Measurements from ENCODE around the gene SYNE2. TPM values are rescaled to one million over a fixed set of nuclear protein-coding genes. Genes with fewer than 3 reads are reported as not detected.
"Not testable (repeated sequence)": the region's sequence is repeated elsewhere in the genome, so short reads cannot be mapped to it uniquely, and the experiment has no call there.

SYNE2 gene
- total RNA-seq, 1 donor from 2014 or later: 93.6 TPM

DNA sequence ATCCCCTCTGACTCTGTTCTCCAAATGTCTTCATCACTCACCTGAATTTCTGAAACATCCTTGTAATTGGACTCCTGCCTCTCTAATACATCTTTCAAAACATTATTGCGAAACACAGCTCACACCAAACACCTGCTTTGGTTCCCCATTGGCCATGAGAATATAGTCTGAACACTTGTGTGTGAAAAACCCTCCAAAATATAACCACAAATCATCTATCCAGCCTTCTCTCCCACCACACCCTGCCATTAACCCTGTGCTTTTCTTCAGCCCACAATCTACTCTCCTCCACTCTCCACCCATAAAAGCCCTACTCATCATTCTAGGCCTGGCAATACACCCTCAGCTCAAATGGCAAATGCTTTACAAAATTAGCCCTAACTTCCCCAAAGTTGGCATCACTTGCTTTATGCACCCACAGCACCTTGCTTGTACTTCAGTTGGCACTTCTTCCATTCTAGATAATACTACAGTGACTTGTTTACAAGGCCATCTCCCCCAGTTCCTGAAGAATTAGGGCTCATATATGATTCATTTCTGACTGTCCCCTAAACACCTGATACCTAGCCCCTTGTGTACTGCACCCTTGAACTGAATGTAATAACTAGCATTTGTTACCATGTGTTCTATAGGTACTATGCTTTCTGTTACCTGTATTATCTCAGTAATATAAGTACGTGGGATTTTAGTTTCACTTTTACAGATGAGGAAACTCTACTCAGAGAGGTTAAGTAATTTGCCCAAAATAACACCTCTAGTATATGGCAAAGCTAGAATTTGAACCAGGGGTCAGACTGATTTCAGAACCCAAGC, 17.3 kb downstream of the SYNE2 start:
- DNase-seq: not testable (repeated sequence)

DNA sequence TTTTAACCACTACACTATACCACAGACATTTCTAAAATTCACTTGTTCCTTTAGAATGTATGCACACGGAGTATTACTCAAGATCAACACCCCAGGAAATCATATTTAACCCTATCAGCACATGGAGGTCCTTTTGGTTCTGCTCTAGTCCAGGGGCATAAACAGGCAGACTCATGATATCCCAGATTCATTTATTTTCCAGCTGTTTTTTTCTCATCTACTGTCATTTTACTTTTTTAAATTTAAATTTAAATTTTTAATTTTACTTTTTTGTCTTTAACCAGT, 17.9 kb downstream of the SYNE2 start:
- DNase-seq: not testable (repeated sequence)

DNA sequence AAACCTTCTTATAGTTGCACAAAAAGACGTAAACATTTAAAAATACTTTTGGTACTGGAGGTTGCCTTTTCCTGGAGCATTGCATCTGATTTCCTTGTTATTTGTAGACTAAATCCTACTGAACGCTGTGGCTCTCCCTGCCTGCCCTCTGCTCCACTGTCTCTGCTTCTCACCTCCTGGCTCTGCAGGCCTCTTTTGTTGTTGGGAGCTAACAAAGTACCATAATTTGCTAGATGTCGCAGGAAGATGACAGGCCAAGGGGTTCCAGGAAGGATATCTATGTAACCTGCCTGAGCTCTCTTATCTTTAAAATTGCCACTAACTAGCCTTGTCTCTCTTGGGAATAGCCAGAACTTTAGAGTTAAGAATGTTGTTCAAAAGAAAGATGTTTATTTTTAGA, 21.4 kb downstream of the SYNE2 start:
- DNase-seq: peak; percentile 44

DNA sequence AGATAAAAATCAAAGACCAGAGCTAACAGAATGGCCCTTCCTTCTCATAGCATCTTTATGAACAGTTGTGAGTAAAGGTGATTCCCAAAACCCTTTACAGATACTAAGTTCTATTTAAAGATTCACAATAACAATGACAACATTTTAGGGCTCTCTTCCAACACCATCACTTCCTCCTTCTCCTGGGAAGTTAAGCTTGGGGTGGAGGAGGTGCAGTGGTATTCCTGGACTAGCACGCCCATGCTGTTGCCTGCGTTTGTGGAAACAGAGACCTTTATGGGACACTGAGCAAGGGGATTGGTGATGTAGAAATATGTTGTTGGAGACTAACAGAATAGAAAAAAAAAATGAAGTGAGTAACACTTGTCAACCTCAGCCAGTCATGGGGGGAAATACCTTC, 22.5 kb downstream of the SYNE2 start:
- peak; percentile 94 for DNase-seq

DNA sequence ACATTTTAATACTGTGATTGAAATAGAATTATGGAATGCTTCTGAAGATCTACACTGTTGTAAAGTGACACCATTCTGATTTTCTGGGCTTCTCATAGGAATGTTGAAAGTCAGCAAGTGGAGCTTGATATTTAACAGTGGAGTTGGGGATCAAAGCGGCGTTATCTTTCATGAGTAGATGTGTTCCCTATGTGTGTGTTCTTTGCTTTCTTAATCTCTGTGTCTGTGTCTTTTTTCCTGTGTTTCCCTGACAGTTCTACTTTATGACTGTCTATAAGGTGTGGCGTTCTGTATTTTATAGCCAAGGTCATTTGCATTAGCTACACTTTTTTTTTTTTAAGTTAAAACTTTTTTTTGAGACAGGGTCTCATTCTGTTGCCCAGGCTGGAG, 24.7 kb downstream of the SYNE2 start:
- no peak for DNase-seq

DNA sequence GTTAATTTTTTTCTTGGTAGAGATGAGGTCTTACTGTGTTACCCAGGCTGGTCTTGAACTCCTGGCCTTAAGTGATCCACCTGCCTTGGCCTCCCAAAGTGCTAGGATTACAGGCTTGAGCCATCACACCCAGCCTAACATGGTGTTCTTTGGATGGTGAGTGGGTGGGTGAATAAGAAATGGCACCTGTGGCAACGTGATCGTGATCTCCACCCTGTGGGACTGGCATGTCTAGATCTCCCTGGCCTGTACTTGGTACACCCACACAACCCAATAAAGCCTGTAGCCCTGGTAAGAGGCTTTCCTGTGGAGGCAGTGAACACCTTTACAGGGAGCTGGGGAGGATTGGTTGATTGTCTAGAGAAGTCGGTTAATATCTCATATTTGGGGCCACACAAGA, 25.2 kb downstream of the SYNE2 start:
- no peak for DNase-seq

DNA sequence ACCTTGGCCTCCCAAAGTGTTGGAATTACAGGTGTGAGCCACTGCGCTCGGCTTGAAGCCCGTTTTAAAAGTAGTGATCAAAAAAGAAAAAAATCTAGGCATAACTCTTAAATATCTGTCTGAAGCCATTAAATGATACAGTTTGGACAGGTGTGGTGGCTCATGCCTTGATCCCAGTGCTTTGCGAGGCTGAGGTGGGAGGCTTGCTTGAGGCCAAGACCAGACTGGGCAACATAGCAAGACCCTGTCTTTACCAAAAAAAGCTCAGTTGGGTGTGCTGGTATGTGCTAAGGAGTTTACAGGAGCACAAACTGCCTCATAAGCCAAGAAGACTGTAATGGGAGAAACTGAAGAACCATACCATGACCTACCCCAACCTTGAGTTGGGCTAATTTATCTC, 26.0 kb downstream of the SYNE2 start:
- DNase-seq: no peak

DNA sequence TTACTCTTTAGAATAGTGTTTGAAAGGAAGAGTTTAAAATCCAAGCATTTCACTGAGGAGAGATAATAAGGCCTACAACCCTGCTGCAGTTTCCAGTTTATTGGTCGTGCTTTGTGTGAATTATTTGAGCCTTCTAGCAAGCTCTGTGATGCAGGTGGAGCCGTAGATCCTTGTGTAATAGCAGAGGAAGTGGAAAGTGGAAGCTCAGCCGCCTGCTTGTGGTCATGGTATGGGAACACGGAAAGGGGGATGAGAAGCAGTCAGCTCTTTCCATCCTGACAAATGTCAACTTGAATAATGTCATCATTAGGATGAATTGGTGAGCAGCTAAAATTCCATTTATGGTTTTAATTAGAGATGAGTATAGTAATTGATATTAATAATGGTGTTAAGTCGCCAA, 29.1 kb downstream of the SYNE2 start:
- DNase-seq: no peak

DNA sequence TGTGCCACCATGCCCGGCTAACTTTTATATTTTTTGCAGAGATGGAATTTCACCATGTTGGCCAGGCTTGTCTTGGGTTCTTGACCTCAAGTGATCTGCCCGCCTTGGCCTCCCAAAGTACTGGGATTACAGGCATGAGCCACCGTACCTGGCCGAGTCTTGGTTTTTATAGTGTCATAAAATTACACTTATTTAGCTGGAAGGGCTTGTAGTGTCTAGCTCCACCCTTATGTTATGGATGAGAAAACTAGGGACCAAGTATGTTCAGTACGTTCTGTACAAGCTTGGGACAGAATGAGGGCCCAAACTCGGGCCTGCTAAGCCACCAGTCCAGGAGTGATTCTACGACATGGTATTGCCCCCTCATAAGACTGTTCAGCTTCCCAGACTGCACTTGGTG, 35.1 kb downstream of the SYNE2 start:
- no peak for DNase-seq

DNA sequence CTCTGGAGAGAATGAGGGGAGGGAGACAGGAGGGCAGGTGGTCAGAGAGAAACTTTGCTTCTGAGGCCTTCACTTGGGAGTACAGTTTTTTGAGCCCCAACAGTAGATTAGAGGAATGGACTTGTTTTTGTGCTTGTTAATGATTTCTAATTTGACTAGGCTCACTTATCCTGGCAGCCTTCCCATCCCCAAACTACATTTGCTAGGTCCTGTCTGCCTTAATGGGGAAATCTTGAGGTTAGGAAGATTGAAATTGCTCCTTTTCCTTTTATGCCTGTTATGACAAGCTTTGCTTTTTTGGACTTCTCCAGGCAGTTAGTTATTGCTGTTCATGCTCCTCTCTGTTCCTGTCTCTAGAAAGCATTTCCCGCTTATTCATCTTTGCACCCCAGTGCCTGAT, 37.7 kb downstream of the SYNE2 start:
- DNase-seq: no peak

DNA sequence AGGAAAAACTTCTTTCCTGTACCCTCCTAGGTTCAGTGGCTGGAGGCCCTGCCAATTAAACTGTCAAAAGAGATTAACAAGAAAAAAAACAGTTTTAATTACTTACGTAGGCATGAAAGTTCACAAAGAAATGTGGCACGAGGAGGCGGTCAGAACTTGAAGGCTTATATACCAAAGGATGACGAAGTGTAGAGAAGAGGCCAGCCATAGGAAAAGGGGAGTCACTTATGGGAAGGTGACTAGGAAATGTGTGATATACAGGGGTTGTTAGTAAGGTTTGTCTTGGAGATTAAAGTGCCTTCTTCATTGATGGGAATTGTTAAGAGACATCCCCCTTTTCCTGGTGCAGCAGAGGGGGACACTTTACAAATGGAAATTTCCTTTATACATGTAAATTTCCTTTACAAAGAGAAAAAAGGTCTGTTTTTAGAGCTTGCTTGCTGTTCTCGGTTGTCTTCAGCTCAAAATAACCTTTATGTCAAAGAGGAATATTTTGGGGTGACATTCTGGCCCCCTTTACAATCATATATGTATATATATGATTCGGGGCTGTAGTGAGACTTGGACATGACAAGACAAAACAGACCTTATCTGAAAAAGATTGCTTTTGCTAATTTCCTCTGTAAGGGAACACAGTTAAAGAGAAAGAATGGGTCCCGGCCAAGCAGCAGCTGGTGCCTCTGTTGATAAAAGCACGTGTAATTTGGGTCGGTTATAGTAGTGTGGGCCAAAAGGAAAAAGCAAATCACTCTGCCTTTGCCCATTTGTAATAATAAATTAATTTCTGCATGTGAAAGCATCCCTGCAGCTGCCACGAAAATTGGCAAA, 38.6 kb downstream of the SYNE2 start:
- DNase-seq: peak; percentile 43

DNA sequence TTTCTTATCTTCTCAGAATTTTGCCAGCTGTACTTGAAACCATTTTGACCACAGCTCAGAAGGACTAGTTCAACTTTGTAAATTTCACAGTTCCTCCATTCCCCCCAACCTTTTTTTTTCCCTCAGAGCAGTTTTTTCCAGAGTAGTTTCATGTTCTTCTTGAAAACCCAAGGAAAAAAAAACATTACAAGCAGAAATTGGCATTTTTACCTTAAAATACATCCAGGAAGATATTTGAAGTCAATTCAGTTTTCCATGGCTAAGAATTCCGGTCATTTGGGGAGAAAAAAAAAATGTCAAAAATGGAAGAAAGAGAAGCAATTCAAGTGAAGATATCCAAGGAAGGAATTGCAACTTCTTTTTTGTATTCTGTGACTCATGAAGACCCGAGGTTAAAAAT, 39.5 kb downstream of the SYNE2 start:
- DNase-seq: no peak

DNA sequence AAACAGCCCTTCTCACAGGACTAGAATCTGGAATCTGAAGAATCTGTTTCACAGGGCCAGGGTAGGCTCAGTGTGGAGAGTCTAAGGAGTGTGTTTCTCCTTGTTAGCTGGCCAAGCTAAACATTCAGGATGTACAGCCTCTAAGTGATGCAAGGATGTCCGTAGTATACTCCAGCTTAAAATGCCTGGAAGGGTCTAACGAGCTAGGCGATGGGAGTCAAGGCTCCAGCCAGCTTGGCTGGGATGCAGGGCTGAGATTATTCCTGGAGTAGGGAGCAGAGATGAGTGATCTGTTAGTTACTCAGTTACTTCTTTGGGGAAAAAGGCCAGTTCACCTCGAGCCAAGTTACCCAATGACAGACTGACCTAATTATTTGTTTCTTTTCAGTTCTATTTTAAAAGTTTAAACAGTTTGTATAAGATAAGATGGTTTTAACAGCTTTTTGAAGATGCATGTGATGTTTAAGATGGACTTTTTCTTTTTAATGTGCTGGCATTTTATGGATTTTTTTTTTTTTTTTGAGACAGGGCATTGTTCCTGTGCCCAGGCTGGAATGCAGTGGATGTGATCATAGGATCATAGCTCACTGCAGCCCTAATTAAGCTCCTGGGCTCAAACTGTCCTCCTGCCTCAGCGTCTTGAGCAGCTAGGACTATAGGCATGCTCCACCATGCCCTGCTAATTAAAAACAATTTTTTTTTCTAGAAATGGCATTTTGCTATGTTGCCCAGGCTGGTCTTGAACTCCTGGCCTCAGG, 41.1 kb downstream of the SYNE2 start:
- peak; percentile 71 for DNase-seq

DNA sequence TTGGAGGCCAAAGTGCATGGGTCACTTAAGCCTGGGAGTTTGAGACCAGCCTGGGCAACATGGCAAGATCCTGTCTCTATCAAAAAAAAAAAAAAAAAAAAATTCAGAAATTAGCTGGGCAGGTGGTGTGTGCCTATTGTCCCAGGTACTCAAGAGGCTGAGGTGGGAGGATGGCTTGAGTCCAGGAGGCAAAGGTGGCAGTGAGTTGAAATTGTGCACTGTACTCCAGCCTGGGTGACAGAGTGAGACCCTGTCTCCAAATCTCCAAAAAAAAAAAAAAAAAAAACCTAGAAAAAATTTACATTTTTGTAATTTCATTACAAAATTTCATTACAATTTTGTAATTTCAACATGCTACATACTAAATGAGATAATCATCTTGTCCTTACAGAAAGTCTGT, 42.7 kb downstream of the SYNE2 start:
- DNase-seq: no peak

DNA sequence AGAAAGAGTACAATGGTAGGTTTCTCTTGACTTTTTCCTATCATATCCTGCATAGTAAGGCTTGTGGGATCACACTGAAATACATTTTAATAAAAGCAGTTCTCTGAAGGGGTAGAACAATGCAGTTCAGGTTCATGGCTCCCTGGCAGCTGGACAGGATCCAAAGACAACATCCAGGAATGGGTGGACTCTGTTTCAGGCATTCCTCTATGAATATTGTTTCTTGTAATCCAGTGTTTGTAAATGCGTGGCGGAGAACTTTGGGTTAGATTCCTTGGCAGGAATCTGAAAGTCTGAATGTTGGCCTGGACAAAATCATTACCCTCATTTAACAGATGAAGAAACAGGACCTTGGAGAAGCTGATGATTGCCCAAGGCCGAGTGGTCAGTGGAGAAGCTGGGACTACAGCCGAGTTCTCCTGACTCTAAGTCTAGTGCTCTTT, 43.5 kb downstream of the SYNE2 start:
- peak; percentile 98 for DNase-seq

DNA sequence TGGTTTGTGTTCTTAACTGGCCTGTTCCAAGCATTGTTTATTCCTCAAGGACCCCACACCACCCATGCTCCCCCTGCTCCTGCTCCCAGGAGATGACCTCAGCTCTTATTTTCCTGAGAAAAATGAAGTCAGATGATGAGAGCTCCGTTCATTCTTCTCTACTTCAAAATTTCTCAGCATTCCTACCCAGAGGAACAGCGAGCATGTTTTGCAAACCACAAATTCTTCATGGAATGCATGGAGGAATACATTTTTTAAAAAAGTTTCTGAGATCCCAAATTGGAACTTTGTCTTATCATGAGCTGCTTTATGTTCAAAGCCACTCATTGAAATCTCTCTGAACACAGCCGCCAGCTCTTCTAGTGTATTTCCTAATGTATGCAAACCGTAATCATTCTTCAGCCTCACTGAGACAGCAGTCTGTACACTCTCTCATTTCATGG, 44.9 kb downstream of the SYNE2 start:
- no peak for DNase-seq

DNA sequence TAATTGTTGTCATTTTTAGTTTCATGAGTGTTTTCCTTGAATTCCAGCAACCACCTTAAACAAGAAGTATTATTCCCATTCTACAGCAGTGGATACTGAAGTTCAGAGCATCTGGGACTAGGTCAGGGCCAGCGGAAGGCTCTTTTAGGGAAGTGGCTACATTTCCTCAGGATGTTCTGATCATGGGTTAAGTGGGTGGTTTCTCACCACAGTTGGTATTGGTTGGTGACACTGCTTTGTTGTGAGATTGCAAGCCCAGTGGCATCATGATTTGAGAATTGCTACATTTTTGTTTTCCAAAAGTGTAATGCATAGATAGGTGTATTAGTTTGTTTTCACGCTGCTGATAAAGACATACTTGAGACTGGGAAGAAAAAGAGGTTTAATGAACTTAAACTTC, 47.1 kb downstream of the SYNE2 start:
- peak; percentile 56 for DNase-seq

DNA sequence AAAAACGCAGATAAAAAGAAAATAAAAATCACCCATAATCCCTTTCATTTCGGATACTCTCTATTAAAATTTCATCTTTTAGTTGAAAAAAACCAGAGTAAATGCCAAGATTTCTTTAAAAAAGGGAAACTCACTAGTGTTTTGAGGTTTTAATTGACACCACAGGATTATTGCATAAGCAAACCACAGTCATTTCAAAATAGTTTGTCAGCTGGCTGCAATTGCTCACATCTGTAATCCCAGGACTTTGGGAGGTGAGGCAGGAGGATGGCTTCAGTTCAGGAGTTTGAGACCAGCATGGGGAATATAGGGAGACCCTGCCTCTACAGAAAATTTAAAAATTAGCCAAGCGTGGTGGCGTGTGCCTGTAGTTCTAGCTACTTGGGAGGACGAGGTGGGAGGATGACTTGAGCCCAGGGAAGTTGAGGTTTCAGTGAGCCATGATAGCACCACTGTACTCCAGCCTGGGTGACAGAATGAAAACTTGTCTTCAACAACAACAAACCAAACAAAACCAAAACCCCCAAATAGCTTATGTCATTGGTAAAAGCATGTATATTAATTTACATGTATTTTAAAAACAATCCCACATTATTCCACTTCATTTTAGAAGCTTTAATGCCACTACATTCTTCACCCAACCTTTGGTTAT, 48.8 kb downstream of the SYNE2 start:
- DNase-seq: no peak

DNA sequence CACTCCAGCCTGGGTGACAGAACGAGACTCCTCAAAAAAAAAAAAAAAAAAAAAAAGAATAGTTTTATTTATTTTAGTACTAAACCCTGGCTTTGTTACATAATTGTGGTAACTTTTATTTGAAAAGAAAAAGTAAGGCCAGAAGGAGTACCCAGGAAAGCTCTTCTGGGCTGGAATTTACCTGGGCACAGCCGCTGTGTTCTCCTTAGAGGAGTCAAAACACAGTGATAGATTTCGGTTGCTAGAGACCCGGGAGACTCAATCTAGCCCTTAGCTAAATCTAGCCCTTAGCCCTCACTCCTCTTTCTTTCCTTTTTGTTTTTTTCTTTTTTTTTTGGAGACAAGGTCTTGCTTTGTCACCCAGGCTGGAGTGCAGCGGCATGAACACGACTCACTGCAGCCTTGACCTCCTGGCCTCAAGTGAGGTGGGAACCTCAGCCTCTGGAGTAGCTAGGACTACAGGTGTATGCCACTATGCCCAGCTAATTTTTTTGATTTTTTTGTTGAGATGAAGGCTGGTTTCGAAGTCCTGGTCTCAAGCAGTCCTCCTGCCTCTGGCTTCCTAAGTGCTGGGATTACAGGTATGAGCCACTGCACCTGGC, 49.7 kb downstream of the SYNE2 start:
- DNase-seq: no peak

DNA sequence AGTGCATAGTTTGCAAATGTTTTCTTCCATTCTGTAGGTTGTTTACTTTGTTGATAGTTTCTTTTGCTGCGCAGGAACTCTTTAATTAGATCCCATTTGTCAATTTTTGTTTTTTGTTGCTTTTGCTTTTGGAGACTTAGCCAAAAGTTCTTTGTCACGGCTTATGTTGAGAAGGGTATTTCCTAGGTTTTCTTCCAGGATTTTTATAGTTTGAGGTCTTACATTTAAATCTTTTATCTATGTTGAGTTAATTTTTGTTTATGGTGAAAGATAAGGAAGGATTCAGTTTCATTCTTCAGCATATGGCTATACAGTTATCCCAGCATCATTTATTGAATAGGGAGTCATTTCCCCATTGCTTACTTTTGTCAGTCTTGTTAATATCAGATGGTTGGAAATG, 51.9 kb downstream of the SYNE2 start:
- DNase-seq: no peak

DNA sequence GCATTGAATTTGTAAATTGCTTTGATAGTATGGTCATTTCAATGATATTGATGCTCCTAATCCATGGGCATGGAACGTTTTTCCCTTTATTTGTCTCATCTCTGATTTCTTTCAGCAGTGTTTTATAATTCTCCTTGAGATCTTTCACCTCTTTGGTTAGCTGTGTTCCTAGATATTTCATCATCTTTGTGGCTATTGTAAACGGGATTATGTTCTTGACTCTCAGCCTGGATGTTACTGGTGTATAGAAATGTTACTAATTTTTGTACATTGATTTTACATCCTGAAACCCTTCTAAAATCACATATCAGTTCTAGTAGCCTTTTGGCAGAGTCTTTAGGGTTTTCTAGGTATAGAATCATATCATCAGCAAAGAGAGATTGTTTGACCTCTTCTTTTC, 52.6 kb downstream of the SYNE2 start:
- DNase-seq: no peak

DNA sequence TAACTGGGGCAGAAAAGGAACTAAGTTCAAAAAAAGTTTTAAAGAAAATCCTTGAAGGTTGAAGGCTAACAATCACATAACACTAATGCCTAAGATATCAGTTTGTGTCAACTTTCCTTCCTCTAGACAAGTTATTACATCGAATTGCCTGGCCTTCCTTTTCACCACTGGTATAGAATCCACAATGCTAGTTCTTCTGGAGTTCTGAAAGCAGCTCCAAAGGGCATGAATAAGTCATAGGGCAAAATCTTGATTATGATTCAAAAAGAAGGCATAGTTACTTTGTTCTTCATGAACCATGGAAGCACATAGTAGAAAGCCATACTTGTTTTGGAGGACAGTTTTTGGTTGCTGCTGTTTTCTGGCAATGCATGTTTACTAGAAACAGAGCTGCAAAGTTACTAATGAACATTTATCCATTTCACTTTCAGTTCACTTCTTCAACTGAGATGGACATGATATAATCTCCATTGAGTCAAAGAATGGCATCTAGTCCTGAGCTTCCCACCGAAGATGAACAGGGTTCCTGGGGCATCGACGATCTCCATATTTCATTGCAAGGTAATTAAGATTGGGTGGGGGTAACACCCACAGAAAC, 56.0 kb downstream of the SYNE2 start:
- peak; percentile 15 for DNase-seq
